ENCODE measurements around the gene UROS. TPM values are rescaled to one million over a fixed set of nuclear protein-coding genes. Genes with fewer than 3 reads are reported as not detected.

UROS gene
- polyA plus RNA-seq, 1 donor from 2014 or later = 103 TPM

DNA sequence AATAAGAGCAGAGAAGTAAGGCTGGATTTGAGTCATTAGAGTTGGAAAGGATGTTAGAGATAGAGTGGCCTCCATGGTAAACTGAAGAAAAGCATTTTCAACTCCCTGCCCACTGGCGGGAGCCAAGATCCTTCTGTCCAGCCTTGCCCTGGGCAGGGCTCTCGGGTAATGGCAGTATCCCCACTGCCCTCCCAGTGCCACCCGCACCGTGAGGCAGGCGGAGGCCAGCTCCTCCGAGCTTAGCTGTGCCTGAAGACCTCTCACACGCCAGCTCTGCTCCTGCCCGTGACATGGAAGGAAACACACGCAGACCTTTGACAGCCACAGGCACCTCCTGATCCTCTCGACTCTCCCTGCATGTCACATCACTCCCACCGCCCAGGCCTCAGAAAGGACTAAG is 22.6 kb upstream of the UROS start:
- H3K36me3 ChIP-seq (ENCODE audit: insufficient read depth, low read length) = peaks cover 4% of the 10 kb centered on the region
- H3K9me2 ChIP-seq (ENCODE audit: insufficient read depth, low read length) = no peaks in the 10 kb centered on the region
- H3K4me3 ChIP-seq (ENCODE audit: low read length) = no peak overlapping the region
- no peak overlapping the region for H2AFZ ChIP-seq (ENCODE audit: low read depth, low read length)
- H3K27me3 ChIP-seq (ENCODE audit: insufficient read depth, low read depth, low read length) = no peaks in the 10 kb centered on the region
- no peaks in the 10 kb centered on the region for H4K20me1 ChIP-seq (ENCODE audit: insufficient read depth)
- no peak overlapping the region for H3K4me2 ChIP-seq (ENCODE audit: low read length)
- TF ChIP-seq EZH2 (IDR thresholded peaks at IDR 0.05; ENCODE audit: borderline replicate concordance, insufficient read depth, low read length, poor library complexity, severe bottlenecking) (no peak), POLR2AphosphoS5 (IDR thresholded peaks at IDR 0.05) (no peak), SMC3 (conservative IDR thresholded peaks at IDR 0.05; ENCODE audit: poor library complexity) (no peak), TAF1 (IDR thresholded peaks at IDR 0.05; ENCODE audit: low read depth) (no peak), RAD21 (conservative IDR thresholded peaks at IDR 0.05) (no peak), EP300 (conservative IDR thresholded peaks at IDR 0.05; ENCODE audit: poor library complexity, severe bottlenecking) (no peak), MXI1 (conservative IDR thresholded peaks at IDR 0.05; ENCODE audit: poor library complexity, severe bottlenecking) (no peak)
- TF ChIP-seq, protein P1, sequence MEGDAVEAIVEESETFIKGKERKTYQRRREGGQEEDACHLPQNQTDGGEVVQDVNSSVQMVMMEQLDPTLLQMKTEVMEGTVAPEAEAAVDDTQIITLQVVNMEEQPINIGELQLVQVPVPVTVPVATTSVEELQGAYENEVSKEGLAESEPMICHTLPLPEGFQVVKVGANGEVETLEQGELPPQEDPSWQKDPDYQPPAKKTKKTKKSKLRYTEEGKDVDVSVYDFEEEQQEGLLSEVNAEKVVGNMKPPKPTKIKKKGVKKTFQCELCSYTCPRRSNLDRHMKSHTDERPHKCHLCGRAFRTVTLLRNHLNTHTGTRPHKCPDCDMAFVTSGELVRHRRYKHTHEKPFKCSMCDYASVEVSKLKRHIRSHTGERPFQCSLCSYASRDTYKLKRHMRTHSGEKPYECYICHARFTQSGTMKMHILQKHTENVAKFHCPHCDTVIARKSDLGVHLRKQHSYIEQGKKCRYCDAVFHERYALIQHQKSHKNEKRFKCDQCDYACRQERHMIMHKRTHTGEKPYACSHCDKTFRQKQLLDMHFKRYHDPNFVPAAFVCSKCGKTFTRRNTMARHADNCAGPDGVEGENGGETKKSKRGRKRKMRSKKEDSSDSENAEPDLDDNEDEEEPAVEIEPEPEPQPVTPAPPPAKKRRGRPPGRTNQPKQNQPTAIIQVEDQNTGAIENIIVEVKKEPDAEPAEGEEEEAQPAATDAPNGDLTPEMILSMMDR (IDR thresholded peaks at IDR 0.05; ENCODE audit: poor library complexity, severe bottlenecking) = no peak
- TF ChIP-seq, protein P2, sequence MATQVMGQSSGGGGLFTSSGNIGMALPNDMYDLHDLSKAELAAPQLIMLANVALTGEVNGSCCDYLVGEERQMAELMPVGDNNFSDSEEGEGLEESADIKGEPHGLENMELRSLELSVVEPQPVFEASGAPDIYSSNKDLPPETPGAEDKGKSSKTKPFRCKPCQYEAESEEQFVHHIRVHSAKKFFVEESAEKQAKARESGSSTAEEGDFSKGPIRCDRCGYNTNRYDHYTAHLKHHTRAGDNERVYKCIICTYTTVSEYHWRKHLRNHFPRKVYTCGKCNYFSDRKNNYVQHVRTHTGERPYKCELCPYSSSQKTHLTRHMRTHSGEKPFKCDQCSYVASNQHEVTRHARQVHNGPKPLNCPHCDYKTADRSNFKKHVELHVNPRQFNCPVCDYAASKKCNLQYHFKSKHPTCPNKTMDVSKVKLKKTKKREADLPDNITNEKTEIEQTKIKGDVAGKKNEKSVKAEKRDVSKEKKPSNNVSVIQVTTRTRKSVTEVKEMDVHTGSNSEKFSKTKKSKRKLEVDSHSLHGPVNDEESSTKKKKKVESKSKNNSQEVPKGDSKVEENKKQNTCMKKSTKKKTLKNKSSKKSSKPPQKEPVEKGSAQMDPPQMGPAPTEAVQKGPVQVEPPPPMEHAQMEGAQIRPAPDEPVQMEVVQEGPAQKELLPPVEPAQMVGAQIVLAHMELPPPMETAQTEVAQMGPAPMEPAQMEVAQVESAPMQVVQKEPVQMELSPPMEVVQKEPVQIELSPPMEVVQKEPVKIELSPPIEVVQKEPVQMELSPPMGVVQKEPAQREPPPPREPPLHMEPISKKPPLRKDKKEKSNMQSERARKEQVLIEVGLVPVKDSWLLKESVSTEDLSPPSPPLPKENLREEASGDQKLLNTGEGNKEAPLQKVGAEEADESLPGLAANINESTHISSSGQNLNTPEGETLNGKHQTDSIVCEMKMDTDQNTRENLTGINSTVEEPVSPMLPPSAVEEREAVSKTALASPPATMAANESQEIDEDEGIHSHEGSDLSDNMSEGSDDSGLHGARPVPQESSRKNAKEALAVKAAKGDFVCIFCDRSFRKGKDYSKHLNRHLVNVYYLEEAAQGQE (IDR thresholded peaks at IDR 0.05; ENCODE audit: borderline replicate concordance) = no peak
- no peaks in the 10 kb centered on the region for H3K79me2 ChIP-seq (replicated peaks; ENCODE audit: insufficient read depth, low read length)
- H3F3A ChIP-seq (ENCODE audit: insufficient read depth, low read length, poor library complexity, severe bottlenecking) = no peaks in the 10 kb centered on the region
- H3K9me3 ChIP-seq (ENCODE audit: low read length) = no peaks in the 10 kb centered on the region
- H3K9ac ChIP-seq (ENCODE audit: low read length) = no peak overlapping the region
- H3K27ac ChIP-seq (ENCODE audit: low read length) = no peak overlapping the region

DNA sequence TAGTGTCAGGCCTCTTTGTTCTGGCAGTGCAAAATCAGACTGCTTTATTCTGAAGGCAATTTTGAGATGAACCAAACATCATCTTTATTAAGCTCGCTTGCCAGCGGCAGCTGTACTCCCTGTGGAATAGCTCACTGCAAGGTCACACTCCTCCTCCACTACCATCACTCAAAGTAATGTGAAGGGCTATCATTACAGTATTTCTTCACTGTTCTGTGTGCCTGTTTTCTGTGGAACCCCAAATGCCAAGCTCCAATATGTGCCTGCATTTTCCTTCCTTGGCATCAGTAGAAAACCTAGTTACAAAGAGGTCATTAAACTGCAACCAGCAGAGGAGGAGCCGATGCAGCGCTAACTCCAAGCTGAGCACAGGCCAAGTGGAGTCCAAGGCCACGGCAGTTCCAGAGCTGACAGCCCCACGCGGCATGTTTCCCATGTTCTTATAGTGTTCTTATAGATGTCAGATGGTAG is 21.7 kb upstream of the UROS start:
- Histone ChIP-seq H3F3A (ENCODE audit: insufficient read depth, low read length, poor library complexity, severe bottlenecking) (no peaks in the 10 kb centered on the region), H3K4me3 (ENCODE audit: low read length) (no peak overlapping the region), H2AFZ (ENCODE audit: low read depth, low read length) (no peak overlapping the region), H3K4me2 (ENCODE audit: low read length) (no peak overlapping the region), H3K79me2 (replicated peaks; ENCODE audit: insufficient read depth, low read length) (no peaks in the 10 kb centered on the region), H3K27me3 (ENCODE audit: insufficient read depth, low read depth, low read length) (no peaks in the 10 kb centered on the region), H3K27ac (ENCODE audit: low read length) (peak overlapping the region; percentile 36), H3K9ac (ENCODE audit: low read length) (no peak overlapping the region), H3K36me3 (ENCODE audit: insufficient read depth, low read length) (peaks cover 4% of the 10 kb centered on the region), H3K9me2 (ENCODE audit: insufficient read depth, low read length) (no peaks in the 10 kb centered on the region), H4K20me1 (ENCODE audit: insufficient read depth) (no peaks in the 10 kb centered on the region), H3K9me3 (ENCODE audit: low read length) (no peaks in the 10 kb centered on the region)
- TF ChIP-seq RAD21 (conservative IDR thresholded peaks at IDR 0.05) = no peak
- peak; percentile 11 for TF ChIP-seq POLR2AphosphoS5 (IDR thresholded peaks at IDR 0.05)
- TF ChIP-seq MXI1 (conservative IDR thresholded peaks at IDR 0.05; ENCODE audit: poor library complexity, severe bottlenecking) = no peak
- TF ChIP-seq, protein P1 (IDR thresholded peaks at IDR 0.05; ENCODE audit: poor library complexity, severe bottlenecking) = no peak
- TF ChIP-seq, protein P2 (IDR thresholded peaks at IDR 0.05; ENCODE audit: borderline replicate concordance) = no peak

All from neural cell (in vitro differentiated cells).